OCI-LY1 (cell line): ENCODE data around the gene MAN1B1.

ENCODE experiments used
- EZH2 ChIP-seq: fragments of 200-600 bp; sonication (generic), shearing (Covaris generic); IDR thresholded peaks from 2 replicates; pipeline ENCODE4 v1.8.0; 2017; ENCODE audit warnings: borderline replicate concordance, mixed run types, mild to moderate bottlenecking, antibody characterized with exemption, low read length, moderate library complexity, mixed read lengths
- TF ChIP-seq, protein P1 (sequence below): fragments of 200-600 bp; sonication (generic), shearing (Covaris generic); IDR thresholded peaks from 2 replicates; pipeline ENCODE4 v1.5.1; 2017; ENCODE audit warnings: mild to moderate bottlenecking, antibody characterized with exemption, low read length, moderate library complexity, mixed read lengths

DNA sequence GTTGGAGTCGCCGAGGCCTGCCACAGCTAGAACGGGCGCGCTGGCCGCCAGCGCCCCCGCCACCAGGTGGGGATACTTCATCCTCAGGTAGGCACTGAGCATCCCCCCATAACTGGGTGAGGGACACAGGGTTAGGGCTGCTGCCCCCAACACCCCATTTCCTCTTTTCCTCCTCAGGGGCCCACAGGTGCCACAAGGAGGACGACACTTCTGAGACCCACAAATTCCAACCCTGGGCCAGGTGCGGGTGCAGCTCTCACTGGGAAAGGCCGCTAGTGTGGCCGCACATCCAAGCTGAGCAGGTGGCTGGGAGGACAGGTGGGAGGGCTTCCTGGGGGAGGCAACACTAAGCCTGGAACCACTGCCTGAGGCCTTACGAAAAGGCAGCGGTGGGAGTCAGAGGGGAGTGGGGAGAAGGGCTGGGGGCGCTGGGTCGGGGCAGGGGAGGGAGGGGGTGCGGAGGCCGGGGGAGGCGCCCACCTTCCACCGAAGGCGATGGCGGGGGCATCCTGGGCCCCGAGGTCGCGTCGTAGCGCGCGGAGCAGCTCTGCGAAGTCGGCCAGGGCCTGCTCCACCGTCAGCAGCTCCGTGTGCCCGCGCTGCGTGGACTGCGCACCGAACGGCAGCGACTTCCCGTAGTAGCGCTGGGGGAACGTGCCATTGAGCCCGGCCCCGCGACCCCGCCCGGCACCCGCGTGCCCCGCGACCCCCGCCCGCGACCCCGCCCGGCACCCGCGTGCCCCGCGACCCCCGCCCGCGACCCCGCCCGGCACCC is 26.8 kb downstream of the MAN1B1 start:
- TF ChIP-seq, protein P1, sequence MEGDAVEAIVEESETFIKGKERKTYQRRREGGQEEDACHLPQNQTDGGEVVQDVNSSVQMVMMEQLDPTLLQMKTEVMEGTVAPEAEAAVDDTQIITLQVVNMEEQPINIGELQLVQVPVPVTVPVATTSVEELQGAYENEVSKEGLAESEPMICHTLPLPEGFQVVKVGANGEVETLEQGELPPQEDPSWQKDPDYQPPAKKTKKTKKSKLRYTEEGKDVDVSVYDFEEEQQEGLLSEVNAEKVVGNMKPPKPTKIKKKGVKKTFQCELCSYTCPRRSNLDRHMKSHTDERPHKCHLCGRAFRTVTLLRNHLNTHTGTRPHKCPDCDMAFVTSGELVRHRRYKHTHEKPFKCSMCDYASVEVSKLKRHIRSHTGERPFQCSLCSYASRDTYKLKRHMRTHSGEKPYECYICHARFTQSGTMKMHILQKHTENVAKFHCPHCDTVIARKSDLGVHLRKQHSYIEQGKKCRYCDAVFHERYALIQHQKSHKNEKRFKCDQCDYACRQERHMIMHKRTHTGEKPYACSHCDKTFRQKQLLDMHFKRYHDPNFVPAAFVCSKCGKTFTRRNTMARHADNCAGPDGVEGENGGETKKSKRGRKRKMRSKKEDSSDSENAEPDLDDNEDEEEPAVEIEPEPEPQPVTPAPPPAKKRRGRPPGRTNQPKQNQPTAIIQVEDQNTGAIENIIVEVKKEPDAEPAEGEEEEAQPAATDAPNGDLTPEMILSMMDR = peak; percentile 24; the same call in 1 of the 2 replicates
- TF ChIP-seq EZH2 = no peak
